Bronchial epithelial cell (primary cell): ENCODE results near the gene DAPK2. TPM values are rescaled to one million over a fixed set of nuclear protein-coding genes. Genes with fewer than 3 reads are reported as not detected.
A peak's percentile ranks its signal among the peaks of the same experiment; 100 is the strongest.
"Not testable (repeated sequence)": the region's sequence is repeated elsewhere in the genome, so short reads cannot be mapped to it uniquely, and the experiment has no call there.

Source experiments
- DNase-seq: peaks from one replicate; pipeline ENCODE4 v3.0.0-alpha.2; 2010; ENCODE audit warnings: low read depth
- FAIRE-seq: peaks from 2 replicates; lab custom pipeline; 2011; peaks lifted over from hg19 to GRCh38; lab: Jason Lieb, UNC
- H3K27me3 ChIP-seq: 2 replicates; pipeline ENCODE4 v1.5.1; 2011; ENCODE audit warnings: low read length; ENCODE audit not compliant: control insufficient read depth, insufficient read depth
- H3K36me3 ChIP-seq: 2 replicates; pipeline ENCODE4 v1.5.1; 2011; ENCODE audit warnings: low read length; ENCODE audit not compliant: control insufficient read depth, insufficient read depth
- H3K4me3 ChIP-seq: 2 replicates; pipeline ENCODE4 v1.5.1; 2011; ENCODE audit warnings: mild to moderate bottlenecking, low read depth, low read length, control low read depth
- CTCF ChIP-seq: IDR thresholded peaks from 2 replicates; pipeline ENCODE4 v1.5.1; 2011; ENCODE audit warnings: mild to moderate bottlenecking, moderate library complexity, low read length, control low read depth, inconsistent platforms; ENCODE audit not compliant: insufficient read depth, severe bottlenecking
- total RNA-seq: library from RNA; depleted of rRNA; stranded (reverse); fragments of >200 nt; gene quantifications from 2 replicates; pipeline ENCODE4 v1.2.1, GENCODE V29; 2014

The DAPK2 gene
- total RNA-seq, 1 donor from 2014 or later, result 0.53 TPM

- Histone ChIP-seq H3K4me3 (no peak overlapping the region), H3K27me3 (no peaks in the 10 kb centered on the region), H3K36me3 (no peaks in the 10 kb centered on the region)
- TF ChIP-seq CTCF, result no peak
- FAIRE-seq (no peak), DNase-seq (no peak)
These were observed 146.0 kb downstream of the DAPK2 start for GRCh38 chr15:63900306-63900705.

- not testable (repeated sequence) for H3K36me3 ChIP-seq, FAIRE-seq, H3K4me3 ChIP-seq, H3K27me3 ChIP-seq, DNase-seq
These were observed 146.7 kb downstream of the DAPK2 start for GRCh38 chr15:63899606-63900005.

DNA sequence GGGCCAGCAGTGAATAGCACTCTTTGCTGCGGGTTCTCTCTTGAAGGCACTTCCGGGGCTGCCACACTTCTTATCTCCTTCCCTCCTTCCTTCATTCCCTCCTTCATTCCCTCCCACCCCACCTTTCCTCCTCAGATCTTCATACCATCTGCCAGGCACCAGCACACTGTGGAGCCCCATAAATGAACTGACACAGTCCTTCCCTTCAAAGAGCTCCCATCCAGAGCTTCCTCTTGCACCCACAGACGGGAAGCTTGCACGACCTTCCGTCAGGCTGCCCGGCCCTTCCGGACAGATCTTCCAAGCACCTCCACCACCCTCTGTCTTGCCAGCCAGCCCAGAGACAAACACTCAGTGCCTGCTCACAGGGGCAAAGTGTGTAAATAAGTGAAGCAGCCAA, 147.1 kb downstream of the DAPK2 start:
- H3K27me3 ChIP-seq, result no peaks in the 10 kb centered on the region
- FAIRE-seq, result no peak
- H3K4me3 ChIP-seq, result no peak overlapping the region
- no peak for DNase-seq
- H3K36me3 ChIP-seq, result no peaks in the 10 kb centered on the region
- no peak for TF ChIP-seq CTCF

- FAIRE-seq (no peak), DNase-seq (peak; percentile 26)
- H3K27me3 ChIP-seq, result no peaks in the 10 kb centered on the region
- no peak overlapping the region for H3K4me3 ChIP-seq
- no peak for TF ChIP-seq CTCF
- H3K36me3 ChIP-seq, result no peaks in the 10 kb centered on the region
These were observed 149.8 kb downstream of the DAPK2 start for GRCh38 chr15:63896336-63897115.

DNA sequence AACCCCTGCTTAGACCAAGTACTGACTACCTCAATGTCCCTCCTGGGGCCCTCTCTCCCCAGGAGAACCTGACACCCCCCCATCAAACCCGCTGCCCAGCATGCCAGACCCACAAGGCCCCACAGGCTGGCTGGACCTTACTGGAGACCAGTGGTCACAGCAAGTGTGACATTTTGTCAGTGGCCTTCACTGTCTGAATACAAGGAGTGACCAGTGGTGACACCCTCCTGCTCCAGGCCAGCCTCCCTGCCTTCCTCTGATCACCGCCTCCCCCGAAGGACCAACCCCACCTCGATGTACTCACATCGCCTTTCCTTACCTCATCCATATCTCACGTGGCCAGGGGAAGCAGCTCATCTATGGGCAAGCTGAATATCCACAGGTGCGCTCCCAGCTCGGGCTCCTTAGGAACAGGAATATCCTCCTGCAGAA, 150.5 kb downstream of the DAPK2 start:
- H3K27me3 ChIP-seq, result no peaks in the 10 kb centered on the region
- FAIRE-seq, result no peak
- H3K4me3 ChIP-seq, result no peak overlapping the region
- H3K36me3 ChIP-seq, result no peaks in the 10 kb centered on the region
- no peak for TF ChIP-seq CTCF
- no peak for DNase-seq

DNA sequence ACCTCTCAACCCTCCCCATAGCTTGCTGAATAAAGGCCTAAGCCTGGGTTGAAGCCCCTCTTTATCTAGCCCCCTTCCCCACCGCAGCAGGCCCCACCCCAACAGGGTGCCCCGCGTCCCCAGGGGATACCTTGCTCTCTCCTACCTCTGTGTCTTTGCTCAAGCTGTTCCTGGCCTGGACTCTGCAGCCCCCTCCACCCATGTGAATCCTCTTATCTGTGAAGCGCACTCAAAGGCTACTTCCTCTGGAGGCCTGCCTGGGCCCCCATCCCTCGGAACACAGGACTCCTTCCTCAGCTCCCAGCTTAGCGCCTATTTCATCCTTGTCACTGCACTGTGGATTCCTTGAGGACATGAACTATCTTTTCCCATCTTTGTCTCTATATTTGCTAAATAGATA, 151.1 kb downstream of the DAPK2 start:
- no peak for TF ChIP-seq CTCF
- Histone ChIP-seq H3K27me3 (no peaks in the 10 kb centered on the region), H3K4me3 (no peak overlapping the region), H3K36me3 (no peaks in the 10 kb centered on the region)
- FAIRE-seq (no peak), DNase-seq (no peak)
